T-helper 17 cell (primary cell): ENCODE measurements around the gene IL11RA. TPM values are rescaled to one million over a fixed set of nuclear protein-coding genes. Genes with fewer than 3 reads are reported as not detected.

ENCODE experiments used
- total RNA-seq, 4 donors: library from RNA in 2 of 4; stranded (reverse) in 2 of 4; gene quantifications; one replicate each; pipeline ENCODE4 v1.2.3 and lab custom pipeline; 2022 to 2026

The IL11RA gene
- total RNA-seq, 2 donors from 2014 or later: 168 to 195 TPM

Other genes with a start within 250 kb of the IL11RA start
- gene FAM219A, start 193.6 kb upstream of the IL11RA start, total RNA-seq: 10 to 100 TPM; 12.3 to 13.4 TPM
- gene DNAI1, start 193.4 kb upstream of the IL11RA start, total RNA-seq: not detected
- 1 to 10 TPM in 1 of 2 donors, not detected in 1; 1.4 TPM for gene ENHO, start 129.2 kb upstream of the IL11RA start, total RNA-seq
- not detected for gene CNTFR, start 62.5 kb upstream of the IL11RA start, total RNA-seq
- 1 to 10 TPM; 8.3 to 9.0 TPM for gene RPP25L, start 40.1 kb upstream of the IL11RA start, total RNA-seq
- gene DCTN3, start 31.7 kb upstream of the IL11RA start, total RNA-seq: 10 to 100 TPM; 76.4 to 82.4 TPM
- gene ARID3C, start 23.1 kb upstream of the IL11RA start, total RNA-seq: under 1 TPM in 1 of 2 donors, not detected in 1; 0.27 TPM
- gene SIGMAR1, start 14.4 kb upstream of the IL11RA start, total RNA-seq: 10 to 100 TPM; 30.2 to 39.4 TPM
- gene GALT, start 5.5 kb upstream of the IL11RA start, total RNA-seq: 100 to 1,000 TPM; 155 to 208 TPM
- not detected for gene CCL27, start 10.5 kb downstream of the IL11RA start, total RNA-seq
- gene CCL19, start 39.1 kb downstream of the IL11RA start, total RNA-seq: not detected
- not detected for gene CCL21, start 58.0 kb downstream of the IL11RA start, total RNA-seq